Thyroid gland (tissue), 4 donors: ENCODE data around the gene ADAM12.

ENCODE experiments used
- POLR2A ChIP-seq, 2 donors: fragments of 450-650 bp; IDR thresholded peaks; one replicate each; pipeline ENCODE4 v1.6.1; 2017; ENCODE audit warnings: antibody characterized with exemption in 2 of 2, mild to moderate bottlenecking in 2 of 2, moderate library complexity in 1 of 2
- TF ChIP-seq, protein P1 (sequence below), 6 experiments: fragments of 200-600 bp in 3 of 6; fragments of 450-650 bp in 3 of 6; sonication (generic) in 3 of 6; IDR thresholded peaks; one replicate each; pipeline ENCODE4 v1.5.1; 2016 to 2019; ENCODE audit warnings: antibody characterized with exemption in 6 of 6, mild to moderate bottlenecking in 2 of 6, inconsistent platforms in 1 of 6, moderate library complexity in 1 of 6

DNA sequence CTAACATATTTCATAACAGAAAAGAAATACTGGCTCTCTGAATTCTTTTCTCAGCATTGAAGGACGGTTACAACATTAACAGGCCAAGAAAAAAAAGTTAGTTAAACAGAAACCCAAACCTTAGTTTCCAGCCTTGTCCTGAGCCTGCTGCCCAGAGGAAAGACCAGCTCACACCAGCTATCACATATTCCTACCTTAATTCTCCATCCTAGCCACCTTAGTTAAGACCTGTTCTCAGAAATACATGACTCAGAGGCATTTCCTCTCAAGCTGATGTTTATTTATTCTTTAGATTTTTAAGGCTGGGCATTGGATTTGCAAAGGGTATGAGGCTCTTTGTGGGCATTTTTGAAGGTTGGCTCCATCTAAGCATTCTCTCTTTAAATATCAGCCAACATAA is 34.3 kb upstream of the ADAM12 start:
- TF ChIP-seq, protein P1, sequence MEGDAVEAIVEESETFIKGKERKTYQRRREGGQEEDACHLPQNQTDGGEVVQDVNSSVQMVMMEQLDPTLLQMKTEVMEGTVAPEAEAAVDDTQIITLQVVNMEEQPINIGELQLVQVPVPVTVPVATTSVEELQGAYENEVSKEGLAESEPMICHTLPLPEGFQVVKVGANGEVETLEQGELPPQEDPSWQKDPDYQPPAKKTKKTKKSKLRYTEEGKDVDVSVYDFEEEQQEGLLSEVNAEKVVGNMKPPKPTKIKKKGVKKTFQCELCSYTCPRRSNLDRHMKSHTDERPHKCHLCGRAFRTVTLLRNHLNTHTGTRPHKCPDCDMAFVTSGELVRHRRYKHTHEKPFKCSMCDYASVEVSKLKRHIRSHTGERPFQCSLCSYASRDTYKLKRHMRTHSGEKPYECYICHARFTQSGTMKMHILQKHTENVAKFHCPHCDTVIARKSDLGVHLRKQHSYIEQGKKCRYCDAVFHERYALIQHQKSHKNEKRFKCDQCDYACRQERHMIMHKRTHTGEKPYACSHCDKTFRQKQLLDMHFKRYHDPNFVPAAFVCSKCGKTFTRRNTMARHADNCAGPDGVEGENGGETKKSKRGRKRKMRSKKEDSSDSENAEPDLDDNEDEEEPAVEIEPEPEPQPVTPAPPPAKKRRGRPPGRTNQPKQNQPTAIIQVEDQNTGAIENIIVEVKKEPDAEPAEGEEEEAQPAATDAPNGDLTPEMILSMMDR (IDR thresholded peaks at IDR 0.05) = no peak
- TF ChIP-seq POLR2A (IDR thresholded peaks at IDR 0.05) = no peak
